GM18498 (cell line): ENCODE data around the gene DALRD3.
A peak's percentile ranks its signal among the peaks of the same experiment; 100 is the strongest.
"Not testable (repeated sequence)": the region's sequence is repeated elsewhere in the genome, so short reads cannot be mapped to it uniquely, and the experiment has no call there.

ENCODE experiments used
- ATAC-seq: cut with Tn5 transposase; IDR thresholded peaks from one replicate; pipeline ENCODE4 v1.9.1; 2021; ENCODE audit warnings: mild to moderate bottlenecking, moderate library complexity; ENCODE audit not compliant: unreplicated experiment

The DALRD3 gene

GRCh38 chr3:49021813-49022687 is 3.7 kb upstream of the DALRD3 start, which contains the start of gene NDUFAF3:
Gene NDUFAF3 (plus strand): TSS chr3:49022121. CDS start chr3:49022145, 24 bp downstream.
- peak; percentile 56 for ATAC-seq

DNA sequence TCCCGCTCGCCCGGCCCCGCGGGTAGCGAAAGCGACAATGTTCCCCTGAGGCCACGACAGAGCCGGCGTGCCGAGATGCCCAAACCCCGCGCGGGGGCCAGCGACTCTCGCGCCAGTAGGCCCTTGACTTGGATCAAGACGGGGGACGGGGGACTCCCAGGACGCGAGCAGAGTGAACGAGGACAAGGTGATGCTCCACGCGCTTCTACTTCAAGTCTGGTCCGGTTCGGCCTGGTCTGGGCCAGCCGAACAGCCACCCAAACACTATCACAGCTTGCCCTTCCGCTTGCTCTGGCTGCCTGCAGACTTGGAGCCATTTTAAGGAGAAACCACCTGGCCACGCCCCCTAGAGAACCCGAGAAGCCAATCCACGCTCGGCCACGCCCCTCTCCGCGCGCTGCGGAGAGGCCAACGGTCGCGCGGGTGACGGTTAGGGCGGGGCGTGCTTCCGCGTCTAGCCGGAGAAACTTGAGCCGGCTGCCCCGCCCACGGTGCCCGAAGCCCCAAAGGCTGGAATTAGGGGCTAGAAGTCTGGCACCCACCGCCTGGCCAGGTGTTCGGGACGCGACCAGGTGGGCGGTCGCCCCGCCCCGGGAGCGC is 2.9 kb upstream of the DALRD3 start:
- peak; percentile 57 for ATAC-seq

DNA sequence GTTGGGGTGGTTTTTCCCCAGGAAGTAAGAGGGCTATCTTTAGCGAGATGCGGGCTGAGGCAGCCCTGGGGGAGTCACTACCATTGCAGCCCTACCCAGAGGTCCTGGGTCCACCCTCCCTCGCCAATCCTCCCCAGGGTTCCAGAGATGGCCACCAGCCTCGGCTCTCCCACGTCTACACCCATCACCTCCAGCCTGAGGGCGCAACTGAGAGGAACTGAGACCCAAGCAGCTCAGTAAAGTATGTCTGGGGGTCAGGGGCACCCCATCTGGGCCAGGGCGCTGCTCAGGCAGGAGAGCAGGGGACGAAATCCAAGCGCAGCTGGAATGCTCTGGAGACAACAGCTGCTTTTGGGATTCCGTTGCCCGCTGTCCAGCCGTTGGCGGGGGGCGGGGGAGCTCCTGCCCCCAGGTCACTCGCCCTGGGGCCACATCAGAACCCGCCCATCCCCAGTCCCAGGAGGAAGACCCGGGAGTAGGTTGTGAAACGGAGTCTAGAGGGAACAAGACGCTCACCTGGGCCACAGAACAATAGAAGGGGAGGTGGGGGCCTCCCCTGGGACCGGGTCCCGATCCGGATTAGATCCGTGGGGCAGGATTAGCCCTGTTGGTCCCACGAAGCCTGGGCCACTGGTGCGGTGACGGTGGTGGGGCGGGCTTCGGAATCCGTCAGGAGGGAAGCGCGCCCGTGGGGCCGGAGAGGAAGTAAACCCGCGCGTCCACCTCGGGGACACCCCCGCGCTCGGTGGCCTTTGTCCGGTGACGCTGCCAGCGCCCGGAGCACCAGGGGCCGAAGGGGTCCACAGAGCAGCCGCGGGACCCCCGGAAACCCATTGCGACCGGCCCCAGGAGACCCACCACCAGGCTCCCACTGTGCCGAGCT is 2.2 kb upstream of the DALRD3 start:
- ATAC-seq: peak; percentile 13

DNA sequence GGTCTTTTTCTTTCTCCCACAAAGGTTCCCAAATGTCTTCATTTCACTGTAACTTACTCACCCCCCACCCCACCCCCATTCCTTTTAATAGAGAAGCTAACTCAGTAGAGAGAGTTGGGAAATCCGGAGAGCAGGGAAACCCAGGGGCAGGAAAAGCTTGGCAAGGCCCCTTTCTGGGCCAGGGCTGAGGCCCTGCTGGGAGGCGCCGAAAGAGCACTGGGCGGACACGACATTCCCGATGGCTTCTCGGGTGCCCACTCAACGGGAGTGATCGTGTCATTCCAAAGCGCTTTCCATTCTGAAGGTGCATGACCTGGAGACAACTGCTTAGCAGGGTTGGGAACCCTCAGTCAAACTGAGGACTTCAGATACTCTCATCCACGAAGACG is 1.6 kb upstream of the DALRD3 start:
- ATAC-seq: no peak

DNA sequence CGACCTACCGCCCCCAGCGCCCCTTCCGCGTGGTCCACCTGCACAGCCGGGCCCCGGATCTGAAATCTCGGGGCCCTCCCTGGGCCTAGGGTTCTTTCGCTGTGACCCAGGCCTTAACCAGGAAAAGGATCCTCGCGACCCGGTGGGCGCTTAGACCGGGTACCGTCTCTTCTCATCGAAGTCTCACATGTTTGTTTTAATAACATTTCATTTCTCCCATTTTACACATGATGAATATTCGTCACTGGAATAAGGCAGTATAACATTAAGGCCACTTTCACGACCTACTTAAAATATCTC is 277 bp upstream of the DALRD3 start:
- ATAC-seq: no peak

- ATAC-seq: no peak
These were observed 980 bp downstream of the DALRD3 start for GRCh38 chr3:49017229-49017970.

DNA sequence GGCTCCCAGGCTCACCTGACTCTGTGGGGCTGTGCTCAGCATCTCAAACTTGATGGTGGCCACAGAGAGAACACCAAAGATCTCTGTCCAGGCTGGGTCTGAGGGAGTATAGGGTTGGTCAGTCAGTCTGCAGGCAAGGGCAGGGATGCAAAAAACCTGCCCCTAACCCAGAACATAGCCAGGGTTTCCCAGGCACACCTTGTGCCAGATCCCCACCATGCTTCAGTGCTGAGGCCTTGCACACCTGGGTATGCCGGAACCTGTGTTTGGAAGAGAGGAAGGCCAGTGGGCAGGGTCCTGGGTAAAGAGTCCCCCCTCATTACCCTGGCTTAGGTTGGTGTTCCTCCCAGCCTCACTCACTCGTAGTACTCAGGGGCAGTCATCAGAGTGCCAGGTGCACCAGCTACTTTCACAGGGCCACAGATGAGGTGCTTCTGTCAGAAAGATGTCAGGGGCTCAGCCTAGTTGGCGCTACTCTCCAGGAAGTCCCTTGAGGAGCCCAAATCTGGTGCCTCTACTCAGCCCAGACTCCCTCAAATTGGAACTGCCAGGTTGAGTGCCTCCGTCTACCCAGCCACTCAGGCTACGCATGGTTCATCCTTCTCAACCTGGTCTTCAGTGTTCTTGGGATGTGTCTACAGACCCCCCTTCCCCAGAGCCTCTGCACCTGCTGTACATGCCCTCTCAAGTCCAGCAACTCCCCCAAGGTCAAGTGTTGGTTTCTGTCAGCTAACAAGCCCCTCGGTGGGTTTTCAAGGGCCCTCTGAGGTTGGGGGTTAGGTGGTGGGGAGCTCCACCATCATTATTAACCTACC is 1.8 kb downstream of the DALRD3 start:
- ATAC-seq: no peak

DNA sequence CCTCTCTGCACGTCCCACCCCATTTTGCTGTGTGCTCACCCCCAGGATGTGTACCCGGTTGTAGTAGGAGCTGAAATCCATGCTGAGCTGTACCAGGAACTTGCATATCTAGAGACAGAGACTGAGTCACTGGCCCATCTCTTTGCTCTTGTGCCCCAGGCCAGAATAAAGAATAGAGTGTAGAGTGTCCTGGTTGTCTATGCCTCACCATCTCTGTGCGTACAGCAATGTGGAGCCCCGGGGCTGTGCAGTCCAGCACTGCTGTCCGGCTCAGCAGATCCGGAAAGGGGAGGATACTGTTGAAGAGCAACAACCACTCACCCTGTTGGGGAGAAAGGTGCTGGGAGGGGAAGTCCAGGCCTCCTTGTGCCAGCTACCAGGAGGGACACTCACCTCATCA is 2.6 kb downstream of the DALRD3 start:
- ATAC-seq: no peak

DNA sequence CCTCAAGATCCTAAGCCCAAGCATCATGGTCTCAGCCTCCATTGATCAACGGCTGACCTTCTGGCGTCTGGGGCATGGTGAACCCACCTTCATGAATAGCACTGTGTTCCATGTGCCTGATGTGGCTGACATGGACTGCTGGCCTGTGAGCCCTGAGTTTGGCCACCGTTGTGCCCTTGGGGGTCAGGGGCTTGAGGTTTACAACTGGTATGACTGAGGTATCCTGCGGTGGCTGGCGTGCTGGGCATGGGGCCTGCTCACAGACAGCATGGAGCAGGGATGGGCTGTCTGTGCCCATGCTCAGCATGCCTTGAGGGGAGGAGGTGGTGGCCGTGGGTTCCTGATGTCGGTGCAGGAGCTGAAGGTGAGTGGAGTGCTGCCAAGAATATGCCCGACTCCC is 3.3 kb downstream of the DALRD3 start:
- ATAC-seq: no peak

DNA sequence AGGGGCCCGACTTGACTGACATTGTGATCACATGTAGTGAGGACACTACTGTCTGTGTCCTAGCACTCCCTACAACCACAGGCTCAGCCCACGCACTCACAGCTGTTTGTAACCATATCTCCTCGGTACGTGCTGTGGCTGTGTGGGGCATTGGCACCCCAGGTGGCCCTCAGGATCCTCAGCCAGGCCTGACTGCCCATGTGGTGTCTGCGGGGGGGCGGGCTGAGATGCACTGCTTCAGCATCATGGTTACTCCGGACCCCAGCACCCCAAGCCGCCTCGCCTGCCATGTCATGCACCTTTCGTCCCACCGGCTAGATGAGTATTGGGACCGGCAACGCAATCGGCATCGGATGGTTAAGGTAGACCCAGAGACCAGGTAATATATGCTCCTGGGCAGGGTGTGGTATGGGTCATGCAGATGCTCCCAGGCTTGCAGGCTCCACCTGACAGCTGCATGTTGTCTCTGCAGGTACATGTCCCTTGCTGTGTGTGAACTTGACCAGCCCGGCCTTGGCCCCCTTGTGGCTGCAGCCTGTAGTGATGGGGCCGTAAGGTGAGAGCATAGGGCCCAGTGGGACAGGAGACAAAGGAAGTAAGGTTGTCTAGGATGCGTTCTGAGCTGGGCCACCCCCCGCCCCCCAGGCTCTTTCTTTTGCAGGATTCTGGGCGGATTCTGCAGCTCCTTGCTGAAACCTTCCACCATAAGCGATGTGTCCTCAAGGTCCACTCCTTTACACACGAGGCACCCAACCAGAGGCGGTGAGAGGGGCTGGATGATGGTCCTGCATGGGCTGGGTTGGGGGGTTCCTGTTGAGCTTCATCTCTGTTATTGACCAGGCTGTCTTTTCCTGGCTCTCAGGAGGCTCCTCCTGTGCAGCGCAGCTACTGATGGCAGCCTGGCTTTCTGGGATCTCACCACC is 4.4 kb downstream of the DALRD3 start:
- ATAC-seq: no peak

DNA sequence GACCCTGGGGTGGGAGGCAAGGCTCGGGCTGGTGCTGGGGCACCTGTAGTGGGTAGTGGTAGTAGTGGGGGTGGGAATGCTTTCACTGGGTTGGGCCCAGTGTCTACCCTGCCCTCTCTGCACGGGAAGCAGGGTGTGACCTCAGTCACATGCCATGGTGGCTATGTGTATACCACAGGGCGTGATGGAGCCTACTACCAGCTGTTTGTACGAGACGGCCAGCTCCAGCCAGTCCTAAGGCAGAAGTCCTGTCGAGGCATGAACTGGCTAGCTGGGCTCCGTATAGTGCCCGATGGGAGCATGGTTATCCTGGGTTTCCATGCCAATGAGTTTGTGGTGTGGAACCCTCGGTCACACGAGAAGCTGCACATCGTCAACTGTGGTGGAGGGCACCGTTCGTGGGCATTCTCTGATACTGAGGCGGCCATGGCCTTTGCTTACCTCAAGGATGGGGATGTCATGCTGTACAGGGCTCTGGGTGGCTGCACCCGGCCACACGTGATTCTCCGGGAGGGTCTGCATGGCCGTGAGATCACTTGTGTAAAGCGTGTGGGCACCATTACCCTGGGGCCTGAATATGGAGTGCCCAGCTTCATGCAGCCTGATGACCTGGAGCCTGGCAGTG is 5.2 kb downstream of the DALRD3 start:
- no peak for ATAC-seq

DNA sequence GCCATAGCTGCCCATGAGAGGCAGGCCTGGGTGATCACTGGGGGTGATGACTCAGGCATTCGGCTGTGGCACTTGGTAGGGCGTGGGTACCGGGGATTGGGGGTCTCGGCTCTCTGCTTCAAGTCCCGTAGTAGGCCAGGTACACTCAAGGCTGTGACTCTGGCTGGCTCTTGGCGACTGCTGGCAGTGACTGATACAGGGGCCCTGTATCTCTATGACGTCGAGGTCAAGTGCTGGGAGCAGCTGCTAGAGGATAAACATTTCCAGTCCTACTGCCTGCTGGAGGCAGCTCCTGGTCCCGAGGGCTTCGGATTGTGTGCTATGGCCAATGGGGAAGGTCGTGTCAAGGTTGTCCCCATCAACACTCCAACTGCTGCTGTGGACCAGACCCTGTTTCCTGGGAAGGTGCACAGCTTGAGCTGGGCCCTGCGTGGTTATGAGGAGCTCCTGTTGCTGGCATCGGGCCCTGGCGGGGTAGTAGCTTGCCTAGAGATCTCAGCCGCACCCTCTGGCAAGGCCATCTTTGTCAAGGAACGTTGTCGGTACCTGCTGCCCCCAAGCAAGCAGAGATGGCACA is 5.9 kb downstream of the DALRD3 start:
- ATAC-seq: no peak

GRCh38 chr3:49009396-49009795 is 9.0 kb downstream of the DALRD3 start:
- no peak for ATAC-seq

DNA sequence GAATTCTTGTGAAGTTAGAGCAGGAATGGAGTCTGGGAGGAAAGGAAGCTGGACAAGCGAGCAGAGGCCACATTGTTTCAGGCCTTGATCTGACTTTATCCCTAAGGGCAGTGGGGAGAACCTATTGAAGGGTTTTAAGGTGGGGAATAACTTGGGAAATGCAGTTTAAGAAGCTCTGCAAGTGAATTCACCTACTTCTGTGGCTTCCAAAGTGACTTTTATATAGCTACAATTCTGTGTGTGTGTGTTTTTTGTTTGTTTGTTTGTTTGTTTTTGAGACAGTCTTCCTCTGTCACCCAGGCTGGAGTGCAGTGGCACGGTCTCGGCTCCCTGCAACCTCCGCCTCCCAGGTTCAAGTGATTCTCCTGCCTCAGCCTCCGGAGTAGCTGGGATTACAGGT is 9.8 kb downstream of the DALRD3 start:
- not testable (repeated sequence) for ATAC-seq

GRCh38 chr3:49007771-49008528 is 10.4 kb downstream of the DALRD3 start:
- ATAC-seq: peak; percentile 37

GRCh38 chr3:49007068-49007770 is 11.2 kb downstream of the DALRD3 start, which contains the start of gene WDR6:
Gene WDR6 (plus strand): TSS chr3:49007391. CDS start chr3:49007432, 41 bp downstream.
- ATAC-seq: peak; percentile 87
